CD14-positive monocyte (primary cell): Measurements from ENCODE around the gene SETD1B. TPM values are rescaled to one million over a fixed set of nuclear protein-coding genes. Genes with fewer than 3 reads are reported as not detected.
"Not testable (repeated sequence)": the region's sequence is repeated elsewhere in the genome, so short reads cannot be mapped to it uniquely, and the experiment has no call there.

Experiments used
- DNase-seq, 3 donors: peaks; one replicate each; pipeline ENCODE4 v3.0.0-alpha.2; 2011 to 2022
- H2AFZ ChIP-seq: 2 replicates; pipeline ENCODE4 v1.6.0; 2012; ENCODE audit warnings: mild to moderate bottlenecking, low read depth, low read length, inconsistent platforms; ENCODE audit not compliant: insufficient read depth, poor library complexity, severe bottlenecking
- H3K27ac ChIP-seq, 2 donors: 1 replicate in 1 of 2; 2 replicates in 1 of 2; pipeline ENCODE4 v1.5.1; 2012 to 2013; ENCODE audit warnings: low read length in 2 of 2, control low read depth in 1 of 2, inconsistent platforms in 1 of 2, low read depth in 1 of 2, mild to moderate bottlenecking in 1 of 2
- H3K27me3 ChIP-seq, 2 donors: one replicate each; pipeline versions ENCODE4 v1.6.0 to v1.6.1; 2011 to 2013; ENCODE audit warnings: low read length in 2 of 2; ENCODE audit not compliant: control insufficient read depth in 2 of 2, insufficient read depth in 2 of 2
- H3K36me3 ChIP-seq, 2 donors: replicated peaks in 1 of 2; 1 replicate in 1 of 2; 2 replicates in 1 of 2; pipeline versions ENCODE4 v1.5.1 to v1.6.1; 2012 to 2013; ENCODE audit warnings: low read length in 2 of 2, control low read depth in 1 of 2, inconsistent platforms in 1 of 2, mild to moderate bottlenecking in 1 of 2; ENCODE audit not compliant: insufficient read depth in 2 of 2, control insufficient read depth in 1 of 2
- H3K4me1 ChIP-seq, 2 donors: 1 replicate in 1 of 2; 2 replicates in 1 of 2; pipeline versions ENCODE4 v1.5.1 to v1.6.1; 2012 to 2013; ENCODE audit warnings: low read length in 2 of 2, control low read depth in 1 of 2, inconsistent platforms in 1 of 2, mild to moderate bottlenecking in 1 of 2, moderate library complexity in 1 of 2; ENCODE audit not compliant: insufficient read depth in 2 of 2, control insufficient read depth in 1 of 2
- H3K4me2 ChIP-seq: replicated peaks from 2 replicates; pipeline ENCODE3; 2012; ENCODE audit warnings: low read length, moderate library complexity, mild to moderate bottlenecking; ENCODE audit not compliant: poor library complexity, severe bottlenecking; ENCODE audit errors: extremely low read depth
- H3K4me3 ChIP-seq, 3 experiments: fragments of 200-600 bp in 1 of 3; sonication (generic) in 1 of 3; replicated peaks in 1 of 3; 1 replicate in 2 of 3; 2 replicates in 1 of 3; pipeline ENCODE4 v1.5.1; 2011 to 2013; ENCODE audit warnings: low read length in 3 of 3, mild to moderate bottlenecking in 3 of 3, control low read depth in 2 of 3, low read depth in 2 of 3, inconsistent platforms in 1 of 3, moderate library complexity in 1 of 3
- H3K79me2 ChIP-seq: 2 replicates; pipeline ENCODE4 v1.6.0; 2012; ENCODE audit warnings: mild to moderate bottlenecking, control low read depth, inconsistent platforms, low read length, moderate library complexity; ENCODE audit not compliant: insufficient read depth
- H3K9ac ChIP-seq: 2 replicates; pipeline ENCODE4 v1.6.0; 2017; ENCODE audit warnings: low read length, mild to moderate bottlenecking; ENCODE audit not compliant: insufficient read depth, poor library complexity, severe bottlenecking
- H3K9me3 ChIP-seq, 2 donors: replicated peaks in 1 of 2; 1 replicate in 1 of 2; 2 replicates in 1 of 2; pipeline versions ENCODE4 v1.5.1 to v1.6.1; 2012 to 2013; ENCODE audit warnings: low read length in 2 of 2, control low read depth in 1 of 2; ENCODE audit not compliant: control insufficient read depth in 1 of 2, insufficient read depth in 1 of 2
- H4K20me1 ChIP-seq: 2 replicates; pipeline ENCODE4 v1.6.0; 2012; ENCODE audit warnings: mild to moderate bottlenecking, low read length, control low read depth, moderate library complexity; ENCODE audit not compliant: insufficient read depth
- H3K27ac Mint-ChIP-seq, 7 donors: one replicate each; pipeline ENCODE4 v1.8.0; 2020; ENCODE audit warnings: mild to moderate bottlenecking in 7 of 7, mixed read lengths in 7 of 7, moderate library complexity in 6 of 7, inconsistent platforms in 2 of 7
- H3K27me3 Mint-ChIP-seq, 3 donors: one replicate each; pipeline ENCODE4 v1.8.0; 2021 to 2022; ENCODE audit warnings: low read depth in 3 of 3, mild to moderate bottlenecking in 3 of 3, mixed read lengths in 3 of 3, moderate library complexity in 3 of 3, inconsistent platforms in 1 of 3
- H3K36me3 Mint-ChIP-seq, 2 donors: one replicate each; pipeline ENCODE4 v1.8.0; 2020; ENCODE audit warnings: mixed read lengths in 2 of 2, inconsistent platforms in 1 of 2, mild to moderate bottlenecking in 1 of 2
- H3K4me1 Mint-ChIP-seq: one replicate; pipeline ENCODE4 v1.8.0; 2020; ENCODE audit warnings: mild to moderate bottlenecking, mixed read lengths
- H3K4me3 Mint-ChIP-seq, 2 donors: one replicate each; pipeline ENCODE4 v1.8.0; 2020; ENCODE audit warnings: mild to moderate bottlenecking in 2 of 2, mixed read lengths in 2 of 2, moderate library complexity in 1 of 2
- H3K9me3 Mint-ChIP-seq, 7 donors: one replicate each; pipeline ENCODE4 v1.8.0; 2020 to 2022; ENCODE audit warnings: mixed read lengths in 7 of 7, mild to moderate bottlenecking in 6 of 7, moderate library complexity in 6 of 7, inconsistent platforms in 2 of 7
- CTCF ChIP-seq: fragments of 200-600 bp; IDR thresholded peaks from one replicate; pipeline ENCODE4 v1.8.0; 2022; ENCODE audit warnings: antibody characterized with exemption, mild to moderate bottlenecking
- WGBS: methylation state at CpG from one replicate; pipeline ENCODE4 v1.1.5; 2013; ENCODE audit warnings: missing lambda C conversion rate; ENCODE audit not compliant: insufficient coverage; 5-methylcytosine and 5-hydroxymethylcytosine counted together
- intact Hi-C, 2 donors: fragments of 100-400 bp; cut with micrococcal nuclease; formaldehyde crosslinking; loops; one replicate each; pipeline versions ENCODE4 v1.15.0 to v1.15.1; 2023
- polyA plus RNA-seq, 3 donors: library from polyadenylated mRNA; depleted of rRNA in 1 of 3; unstranded in 2 of 3; stranded (reverse) in 1 of 3; fragments of 300-500 nt in 2 of 3; fragments of >200 nt in 1 of 3; fragmentation: Illumina TruSeq in 2 of 3; gene quantifications; 1 replicate in 2 of 3; 2 replicates in 1 of 3; pipeline ENCODE4 v1.2.3, GENCODE V29; 2012 to 2021
- small RNA-seq: library from RNA; depleted of rRNA; stranded (forward); fragments of <200 nt; gene quantifications from one replicate; pipeline ENCODE3, GENCODE V24; 2012; ENCODE audit warnings: low read depth; ENCODE audit not compliant: insufficient read length

The SETD1B gene
- polyA plus RNA-seq, 3 donors, result 0.28 to 9.0 (median 0.60) TPM

- H3K4me1 ChIP-seq, result peaks cover 50 to 57% of the 10 kb centered on the region in 2 donors
- TF ChIP-seq CTCF, result no peak
- peak overlapping the region in 1 of 7 donors; percentile 68 for H3K27ac Mint-ChIP-seq
- H3K27me3 Mint-ChIP-seq, result no peaks in the 10 kb centered on the region
- no peaks in the 10 kb centered on the region for H3K27me3 ChIP-seq
- H3K9ac ChIP-seq, result no peak overlapping the region
- H3K4me3 Mint-ChIP-seq, result no peak overlapping the region
- no peak overlapping the region for H3K4me2 ChIP-seq
- no peaks in the 10 kb centered on the region for H4K20me1 ChIP-seq
- peaks cover 0 to 3% of the 10 kb centered on the region in 2 donors for H3K36me3 Mint-ChIP-seq
- intact Hi-C loops, result no loop called here
- no peaks in the 10 kb centered on the region for H3K79me2 ChIP-seq
- H3K4me3 ChIP-seq, result no peak overlapping the region
- H2AFZ ChIP-seq, result no peak overlapping the region
- DNase-seq, result no peak
- H3K4me1 Mint-ChIP-seq, result peaks cover 41% of the 10 kb centered on the region
- WGBS, result 100% methylated on average over 5 of the region's 6 CpGs
- peak overlapping the region in 1 of 2 donors; percentile 45 for H3K27ac ChIP-seq
- H3K36me3 ChIP-seq, result no peaks in the 10 kb centered on the region
- H3K9me3 Mint-ChIP-seq, result peaks cover 0 to 3% (median 0%) of the 10 kb centered on the region in 7 donors
- H3K9me3 ChIP-seq, result no peaks in the 10 kb centered on the region
Observed at GRCh38 chr12:121875582-121875981, 71.8 kb downstream of the SETD1B start.

- Mint-ChIP-seq H3K4me1 (peaks cover 41% of the 10 kb centered on the region), H3K27ac (peak overlapping the region in 4 of 7 donors; percentile 54 to 84 (median 75)), H3K4me3 (peak overlapping the region in 1 of 2 donors; percentile 33)
- Histone ChIP-seq H3K4me1 (peaks cover 50 to 57% of the 10 kb centered on the region in 2 donors), H2AFZ (peak overlapping the region; percentile 67), H3K27ac (peak overlapping the region; percentile 45 to 58)
- DNase-seq, H3K4me2 ChIP-seq, H3K36me3 ChIP-seq, H3K36me3 Mint-ChIP-seq, intact Hi-C loops, H3K9me3 ChIP-seq, H4K20me1 ChIP-seq, H3K4me3 ChIP-seq, H3K27me3 ChIP-seq, H3K27me3 Mint-ChIP-seq, H3K79me2 ChIP-seq, H3K9me3 Mint-ChIP-seq, H3K9ac ChIP-seq: not testable (repeated sequence)
- 20% methylated on average over 1 of the region's 8 CpGs for WGBS
Observed at GRCh38 chr12:121876080-121876447, 72.3 kb downstream of the SETD1B start.

Small RNAs within 50 kb of the gene (small RNA-seq; reads per million reads assigned to genes)
- gene AC069503.3, result not detected

Other genes starting within 250 kb of the SETD1B start
- 10 to 100 TPM in 1 of 3 donors, 1 to 10 TPM in 2; 9.7 to 68.1 (median 9.7) TPM for gene KDM2B, start 223.0 kb upstream of the SETD1B start, polyA plus RNA-seq
- gene ORAI1, start 177.5 kb upstream of the SETD1B start, polyA plus RNA-seq, result 10 to 100 TPM; 36.4 to 77.9 (median 54.6) TPM
- under 1 TPM in 1 of 3 donors, not detected in 2; 0.17 TPM for gene MORN3, start 134.4 kb upstream of the SETD1B start, polyA plus RNA-seq
- 1 to 10 TPM in 2 of 3 donors, under 1 TPM in 1; 0.65 to 2.4 (median 1.1) TPM for gene TMEM120B, start 91.3 kb upstream of the SETD1B start, polyA plus RNA-seq
- 10 to 100 TPM in 2 of 3 donors, 1 to 10 TPM in 1; 7.1 to 25.9 (median 13.6) TPM for gene RHOF, start 10.3 kb upstream of the SETD1B start, polyA plus RNA-seq
- gene HPD, start 54.9 kb downstream of the SETD1B start, polyA plus RNA-seq, result under 1 TPM in 2 of 3 donors, not detected in 1; 0.19 to 0.75 TPM
- gene PSMD9, start 84.8 kb downstream of the SETD1B start, polyA plus RNA-seq, result 100 to 1,000 TPM in 1 of 3 donors, 10 to 100 TPM in 2; 89.6 to 135 (median 93.3) TPM
- gene CFAP251, start 114.6 kb downstream of the SETD1B start, polyA plus RNA-seq, result under 1 TPM in 2 of 3 donors, not detected in 1; 0.08 to 0.17 TPM
- gene BCL7A, start 217.9 kb downstream of the SETD1B start, polyA plus RNA-seq, result under 1 TPM; 0.34 to 0.79 (median 0.56) TPM